AG04450 (cell line): ENCODE results near the gene RALBP1. TPM values are rescaled to one million over a fixed set of nuclear protein-coding genes. Genes with fewer than 3 reads are reported as not detected.
"Not testable (repeated sequence)": the region's sequence is repeated elsewhere in the genome, so short reads cannot be mapped to it uniquely, and the experiment has no call there.

Source experiments
- CTCF ChIA-PET: fragments of 300-600, 350-600 bp; formaldehyde crosslinking; extraction: SDS; loops from one replicate; lab custom pipeline; 2022; ENCODE audit warnings: antibody characterized with exemption, inconsistent platforms; lab: Charles Lee
- POLR2A ChIA-PET: fragments of 350-600 bp; formaldehyde crosslinking; extraction: SDS; loops from one replicate; lab custom pipeline; 2021; ENCODE audit warnings: antibody characterized with exemption, inconsistent platforms; lab: Yijun Ruan, JAX
- DNase-seq: peaks from one replicate; pipeline ENCODE4 v3.0.0-alpha.2; 2011; ENCODE audit warnings: low read depth, low spot score
- H3K27ac ChIP-seq: one replicate; pipeline ENCODE4 v1.5.1; 2012; ENCODE audit warnings: low read depth, low read length, control low read depth
- H3K27me3 ChIP-seq: one replicate; pipeline ENCODE4 v1.6.0; 2012; ENCODE audit warnings: low read length; ENCODE audit not compliant: control insufficient read depth, insufficient read depth
- H3K4me3 ChIP-seq: 2 replicates; pipeline ENCODE4 v1.5.1; 2011; ENCODE audit warnings: mild to moderate bottlenecking, low read depth, low read length, control low read depth
- H3K9me3 ChIP-seq: 2 replicates; pipeline ENCODE4 v1.5.1; 2012; ENCODE audit warnings: low read length; ENCODE audit not compliant: control insufficient read depth, insufficient read depth
- polyA plus RNA-seq: library from polyadenylated mRNA; depleted of rRNA; stranded (reverse); fragments of >200 nt; gene quantifications from 2 replicates; pipeline ENCODE4 v1.2.3, GENCODE V29; 2011
- TF ChIP-seq, protein P1 (sequence below): IDR thresholded peaks from 2 replicates; pipeline ENCODE4 v1.5.1; 2011; ENCODE audit warnings: low read depth, low read length, control low read depth, inconsistent platforms

Gene RALBP1
- polyA plus RNA-seq, 1 experiment: 59.8 TPM

GRCh38 chr18:9478545-9478944 is 3.2 kb downstream of the RALBP1 start:
- H3K9me3 ChIP-seq: peaks cover 9% of the 10 kb centered on the region; the same call in 1 of the 2 replicates
- POLR2A ChIA-PET: no interaction called here
- H3K27me3 ChIP-seq: no peaks in the 10 kb centered on the region
- H3K27ac ChIP-seq: no peak overlapping the region
- TF ChIP-seq, protein P1, sequence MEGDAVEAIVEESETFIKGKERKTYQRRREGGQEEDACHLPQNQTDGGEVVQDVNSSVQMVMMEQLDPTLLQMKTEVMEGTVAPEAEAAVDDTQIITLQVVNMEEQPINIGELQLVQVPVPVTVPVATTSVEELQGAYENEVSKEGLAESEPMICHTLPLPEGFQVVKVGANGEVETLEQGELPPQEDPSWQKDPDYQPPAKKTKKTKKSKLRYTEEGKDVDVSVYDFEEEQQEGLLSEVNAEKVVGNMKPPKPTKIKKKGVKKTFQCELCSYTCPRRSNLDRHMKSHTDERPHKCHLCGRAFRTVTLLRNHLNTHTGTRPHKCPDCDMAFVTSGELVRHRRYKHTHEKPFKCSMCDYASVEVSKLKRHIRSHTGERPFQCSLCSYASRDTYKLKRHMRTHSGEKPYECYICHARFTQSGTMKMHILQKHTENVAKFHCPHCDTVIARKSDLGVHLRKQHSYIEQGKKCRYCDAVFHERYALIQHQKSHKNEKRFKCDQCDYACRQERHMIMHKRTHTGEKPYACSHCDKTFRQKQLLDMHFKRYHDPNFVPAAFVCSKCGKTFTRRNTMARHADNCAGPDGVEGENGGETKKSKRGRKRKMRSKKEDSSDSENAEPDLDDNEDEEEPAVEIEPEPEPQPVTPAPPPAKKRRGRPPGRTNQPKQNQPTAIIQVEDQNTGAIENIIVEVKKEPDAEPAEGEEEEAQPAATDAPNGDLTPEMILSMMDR: no peak
- CTCF ChIA-PET: no interaction called here
- no peak overlapping the region for H3K4me3 ChIP-seq
- DNase-seq: no peak

GRCh38 chr18:9482790-9483189 is 7.5 kb downstream of the RALBP1 start:
- CTCF ChIA-PET: no interaction called here
- H3K27ac ChIP-seq: no peak overlapping the region
- TF ChIP-seq, protein P1: no peak
- peaks cover 5% of the 10 kb centered on the region; the same call in 1 of the 2 replicates for H3K9me3 ChIP-seq
- no peaks in the 10 kb centered on the region for H3K27me3 ChIP-seq
- DNase-seq: no peak
- POLR2A ChIA-PET: no interaction called here
- H3K4me3 ChIP-seq: no peak overlapping the region

DNA sequence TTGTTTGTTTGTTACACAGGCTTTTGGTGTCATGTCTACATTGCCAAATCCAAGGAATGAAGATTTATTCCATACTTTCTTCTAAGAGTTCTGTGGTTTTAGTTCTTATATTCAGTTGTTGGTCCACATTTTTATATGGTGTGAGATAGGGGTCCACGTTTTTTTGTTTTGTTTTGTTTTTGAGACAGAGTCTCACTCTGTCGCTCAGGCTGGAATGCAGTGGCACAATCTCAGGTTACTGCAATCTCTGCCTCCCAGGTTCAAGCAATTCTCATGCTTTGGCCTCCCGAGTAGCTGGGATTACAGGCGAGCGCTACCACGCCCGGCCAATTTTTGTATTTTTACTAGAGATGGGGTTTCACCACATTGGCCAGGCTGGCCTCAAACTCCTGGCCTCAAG is 8.2 kb downstream of the RALBP1 start:
- Histone ChIP-seq H3K4me3 (no peak overlapping the region), H3K9me3 (peaks cover 2% of the 10 kb centered on the region; the same call in 1 of the 2 replicates), H3K27me3 (no peaks in the 10 kb centered on the region), H3K27ac (no peak overlapping the region)
- TF ChIP-seq, protein P1: no peak
- DNase-seq: no peak
- POLR2A ChIA-PET: no interaction called here
- CTCF ChIA-PET: no interaction called here

DNA sequence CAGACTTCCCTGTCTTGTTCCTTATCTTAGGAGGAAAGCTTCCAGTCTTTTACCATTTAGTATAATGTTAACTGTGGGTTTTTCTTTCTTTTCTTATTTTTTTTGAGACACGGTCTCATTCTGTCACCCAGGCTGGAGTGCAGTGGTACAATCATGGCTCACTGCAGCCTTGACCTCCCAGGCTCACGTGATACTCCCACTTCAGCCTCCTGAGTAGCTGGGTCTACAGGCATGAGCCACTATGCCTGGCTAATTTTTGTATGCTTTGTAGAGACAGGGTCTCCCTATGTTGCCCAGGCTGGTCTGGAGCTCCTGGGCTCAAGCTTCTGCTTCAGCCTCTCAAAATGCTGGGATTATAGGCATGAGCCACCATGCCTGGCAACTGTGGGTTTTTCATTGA is 9.5 kb downstream of the RALBP1 start:
- CTCF ChIA-PET, DNase-seq, POLR2A ChIA-PET: not testable (repeated sequence)

DNA sequence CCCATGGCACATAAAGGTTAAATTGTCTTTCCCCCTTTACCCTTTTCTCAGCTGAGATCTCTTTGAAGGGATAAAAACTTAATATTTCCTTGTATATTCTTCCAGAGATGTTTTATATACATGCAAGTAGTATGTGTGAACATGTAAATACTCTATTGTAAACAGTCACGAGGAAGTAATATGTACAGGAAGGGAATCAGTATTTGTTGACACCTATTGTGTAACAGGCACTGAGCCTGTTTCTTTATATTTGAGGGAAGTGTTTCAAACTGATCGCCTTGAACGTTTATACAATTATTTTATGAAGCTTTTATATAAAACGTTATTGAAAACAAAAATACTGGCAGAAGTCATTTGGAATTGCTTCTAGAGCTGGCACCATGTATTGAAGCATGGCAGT is 13.2 kb downstream of the RALBP1 start:
- POLR2A ChIA-PET: no interaction called here
- TF ChIP-seq, protein P1: no peak
- CTCF ChIA-PET: no interaction called here
- H3K9me3 ChIP-seq: peaks cover 3% of the 10 kb centered on the region
- H3K27me3 ChIP-seq: no peaks in the 10 kb centered on the region
- H3K27ac ChIP-seq: no peak overlapping the region
- H3K4me3 ChIP-seq: no peak overlapping the region
- DNase-seq: no peak

More for the DNA sequence above, 9.5 kb downstream of the RALBP1 start:
- H3K4me3 ChIP-seq, H3K27ac ChIP-seq, H3K27me3 ChIP-seq, H3K9me3 ChIP-seq: not testable (repeated sequence)
